GM19372 (cell line): ENCODE data around the gene PSMD11.

Experiments
- ATAC-seq: cut with Tn5 transposase; IDR thresholded peaks from one replicate; pipeline ENCODE4 v1.9.1; 2021; ENCODE audit warnings: mild to moderate bottlenecking, low read depth, moderate library complexity; ENCODE audit not compliant: unreplicated experiment

PSMD11 gene

DNA sequence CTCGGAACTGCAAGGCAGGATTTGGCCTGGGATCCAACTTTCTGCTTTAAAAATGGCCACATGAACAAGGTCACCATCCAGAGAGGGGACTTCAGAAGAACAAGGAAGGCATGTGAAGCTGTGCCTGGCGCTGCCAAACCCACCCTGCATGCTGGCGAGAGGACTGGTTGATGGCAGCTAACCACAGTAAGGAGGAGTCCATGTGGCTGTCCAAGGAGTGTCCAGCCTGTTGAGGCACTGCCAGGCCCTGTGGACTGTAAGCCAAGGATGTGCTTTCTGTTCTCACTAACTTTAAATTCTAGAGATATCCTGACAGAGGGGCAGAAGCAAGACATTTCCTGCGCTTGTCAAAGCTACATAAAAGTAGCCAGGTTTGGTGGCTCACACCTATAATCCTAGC lies 82.8 kb downstream of the PSMD11 start:
- no peak for ATAC-seq

DNA sequence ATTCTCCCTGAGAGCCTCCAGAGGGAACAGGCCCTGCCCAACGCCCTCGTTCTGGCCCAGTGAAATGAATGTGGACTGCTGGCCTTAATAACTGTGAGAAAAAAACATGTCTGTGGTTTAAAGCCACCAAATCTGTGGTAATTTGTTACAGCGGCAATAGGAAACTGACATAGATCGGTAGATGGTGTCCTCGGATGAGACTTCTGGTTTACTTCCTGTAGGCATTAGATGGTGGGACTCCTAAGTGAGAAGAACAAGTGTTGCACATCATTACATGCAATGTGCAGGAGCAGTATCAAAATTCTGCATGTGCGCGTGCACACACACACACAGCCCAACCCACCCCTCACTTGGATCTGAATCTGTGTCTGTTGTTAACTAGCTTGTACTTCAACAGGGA lies 84.5 kb downstream of the PSMD11 start:
- ATAC-seq, result no peak

DNA sequence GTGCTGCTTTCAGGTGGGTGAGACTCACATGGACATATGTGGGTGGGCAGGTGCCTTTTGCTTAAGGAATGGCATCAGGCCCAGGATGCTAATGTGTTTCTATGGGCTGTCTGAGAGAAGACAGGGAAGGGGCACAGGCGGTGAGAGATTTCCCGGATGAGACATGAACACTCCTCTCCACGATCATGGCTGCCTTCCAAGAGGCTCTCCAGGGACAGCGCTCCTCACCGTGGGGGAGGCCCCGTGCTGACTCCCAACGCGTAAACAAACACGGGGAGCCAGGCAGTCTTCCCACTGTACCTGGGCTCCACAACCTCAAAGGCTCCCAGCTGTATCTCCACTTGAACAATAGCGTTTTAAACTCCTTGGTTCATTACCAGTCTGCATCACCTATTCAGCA lies 85.3 kb downstream of the PSMD11 start:
- no peak for ATAC-seq
